BLaER1 (cell line): ENCODE data around the gene DYDC2.
"Not testable (repeated sequence)": the region's sequence is repeated elsewhere in the genome, so short reads cannot be mapped to it uniquely, and the experiment has no call there.

Experiments used
- H3K27ac ChIP-seq: shearing (Covaris generic); formaldehyde crosslinking; 2 replicates; pipeline ENCODE4 v1.8.1; 2022
- H3K27me3 ChIP-seq: shearing (Covaris generic); formaldehyde crosslinking; 2 replicates; pipeline ENCODE4 v1.8.1; 2022
- H3K36me3 ChIP-seq: shearing (Covaris generic); formaldehyde crosslinking; 2 replicates; pipeline ENCODE4 v1.8.1; 2022
- H3K4me1 ChIP-seq: shearing (Covaris generic); formaldehyde crosslinking; 2 replicates; pipeline ENCODE4 v1.8.1; 2022
- H3K4me2 ChIP-seq: shearing (Covaris generic); formaldehyde crosslinking; 2 replicates; pipeline ENCODE4 v1.8.1; 2022
- H3K4me3 ChIP-seq: shearing (Covaris generic); formaldehyde crosslinking; 2 replicates; pipeline ENCODE4 v1.8.1; 2022
- H3K9ac ChIP-seq: shearing (Covaris generic); formaldehyde crosslinking; 2 replicates; pipeline ENCODE4 v1.8.1; 2022
- H3K9me3 ChIP-seq: shearing (Covaris generic); formaldehyde crosslinking; 2 replicates; pipeline ENCODE4 v1.8.1; 2022
- H4K20me1 ChIP-seq: shearing (Covaris generic); formaldehyde crosslinking; 2 replicates; pipeline ENCODE4 v1.8.1; 2022
- Cebpa-rat ChIP-seq: shearing (Covaris generic); IDR thresholded peaks from 2 replicates; pipeline ENCODE4 v1.8.1; 2022

DYDC2 gene

DNA sequence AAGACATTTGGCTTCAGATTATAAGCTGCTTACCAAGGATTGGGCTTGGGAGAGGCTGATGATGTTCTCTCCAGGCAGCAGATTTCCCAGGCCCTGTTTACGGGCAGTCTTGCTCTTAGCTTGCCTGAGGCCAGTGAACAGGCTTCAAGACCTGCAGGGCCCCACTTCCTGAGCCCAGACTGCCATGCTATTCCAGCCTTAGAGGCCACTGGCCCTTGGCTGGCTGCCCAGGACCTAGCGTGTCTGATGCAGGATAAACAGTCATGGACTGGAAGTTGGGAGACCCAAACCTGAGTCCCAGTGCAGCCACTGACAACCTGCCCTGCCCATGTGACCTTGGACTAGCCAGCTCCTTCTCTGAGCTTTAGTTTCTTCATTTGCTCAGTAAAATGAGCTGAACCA, 54.7 kb downstream of the DYDC2 start:
- Histone ChIP-seq H3K27me3 (no peaks in the 10 kb centered on the region), H4K20me1 (peaks cover 60% of the 10 kb centered on the region), H3K9ac (no peak overlapping the region; the same call in 1 of the 2 replicates), H3K4me3 (no peak overlapping the region), H3K27ac (no peak overlapping the region), H3K4me1 (peaks cover 87% of the 10 kb centered on the region), H3K36me3 (peaks cover 47% of the 10 kb centered on the region), H3K9me3 (no peaks in the 10 kb centered on the region), H3K4me2 (peak overlapping the region; percentile 93)
- TF ChIP-seq Cebpa-rat: no peak

DNA sequence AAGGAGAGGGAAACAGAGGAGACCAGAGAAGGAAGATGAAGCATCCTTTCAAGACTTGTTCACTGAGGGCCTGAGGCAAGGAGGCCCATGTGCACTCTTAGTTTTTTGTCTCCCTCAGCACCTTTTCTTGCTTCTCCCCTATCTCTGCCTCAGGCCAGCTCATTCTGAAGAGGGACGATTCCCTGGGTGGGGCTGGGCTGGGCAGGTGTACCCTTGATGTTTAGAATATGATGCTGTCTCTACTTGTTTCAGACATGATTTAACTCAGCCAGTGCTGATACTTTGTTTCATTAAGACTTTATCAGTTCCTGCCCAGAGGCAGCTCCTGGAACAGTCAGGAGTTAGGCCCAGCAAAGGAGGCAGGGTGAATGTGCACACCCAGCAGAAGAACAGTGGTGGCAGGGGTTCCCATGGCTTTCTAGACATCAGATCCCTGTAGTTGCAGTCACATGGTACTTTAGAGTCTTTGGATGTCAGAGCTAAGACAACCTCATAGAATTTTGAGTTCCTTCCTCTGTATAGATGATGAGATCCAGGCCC, 55.2 kb downstream of the DYDC2 start:
- no peak for TF ChIP-seq Cebpa-rat
- H3K9me3 ChIP-seq: no peaks in the 10 kb centered on the region
- H3K4me3 ChIP-seq: no peak overlapping the region
- H3K27ac ChIP-seq: no peak overlapping the region
- H3K27me3 ChIP-seq: no peaks in the 10 kb centered on the region
- peaks cover 47% of the 10 kb centered on the region for H3K36me3 ChIP-seq
- H3K9ac ChIP-seq: no peak overlapping the region
- peaks cover 91% of the 10 kb centered on the region for H3K4me1 ChIP-seq
- peaks cover 65% of the 10 kb centered on the region for H4K20me1 ChIP-seq
- peak overlapping the region; percentile 93; the same call in 1 of the 2 replicates for H3K4me2 ChIP-seq

DNA sequence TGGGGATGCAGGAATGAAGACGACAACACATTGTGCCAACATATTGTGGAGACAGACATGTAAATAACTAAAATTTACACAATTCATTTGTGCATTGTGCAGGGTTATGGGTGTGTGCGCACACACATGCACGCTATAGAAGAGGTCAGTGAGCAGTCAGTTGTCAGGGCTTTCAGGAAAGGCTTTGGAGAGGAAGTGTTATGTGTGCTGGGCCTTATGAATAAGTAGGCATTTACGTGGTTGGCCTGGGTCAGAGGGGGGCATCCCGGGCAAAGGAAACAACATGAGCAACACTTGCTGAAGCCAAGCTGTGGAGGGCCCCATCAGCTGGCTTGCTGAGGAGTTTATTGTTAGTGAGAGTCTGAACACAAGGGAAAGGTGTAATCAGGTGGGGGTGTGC, 55.9 kb downstream of the DYDC2 start:
- peaks cover 83% of the 10 kb centered on the region for H3K4me1 ChIP-seq
- H4K20me1 ChIP-seq: peaks cover 69% of the 10 kb centered on the region
- no peaks in the 10 kb centered on the region for H3K9me3 ChIP-seq
- H3K4me2 ChIP-seq: peak overlapping the region; percentile 31
- H3K9ac ChIP-seq: no peak overlapping the region
- TF ChIP-seq Cebpa-rat: no peak
- no peak overlapping the region for H3K4me3 ChIP-seq
- H3K36me3 ChIP-seq: peaks cover 48% of the 10 kb centered on the region
- H3K27ac ChIP-seq: no peak overlapping the region
- H3K27me3 ChIP-seq: no peaks in the 10 kb centered on the region

DNA sequence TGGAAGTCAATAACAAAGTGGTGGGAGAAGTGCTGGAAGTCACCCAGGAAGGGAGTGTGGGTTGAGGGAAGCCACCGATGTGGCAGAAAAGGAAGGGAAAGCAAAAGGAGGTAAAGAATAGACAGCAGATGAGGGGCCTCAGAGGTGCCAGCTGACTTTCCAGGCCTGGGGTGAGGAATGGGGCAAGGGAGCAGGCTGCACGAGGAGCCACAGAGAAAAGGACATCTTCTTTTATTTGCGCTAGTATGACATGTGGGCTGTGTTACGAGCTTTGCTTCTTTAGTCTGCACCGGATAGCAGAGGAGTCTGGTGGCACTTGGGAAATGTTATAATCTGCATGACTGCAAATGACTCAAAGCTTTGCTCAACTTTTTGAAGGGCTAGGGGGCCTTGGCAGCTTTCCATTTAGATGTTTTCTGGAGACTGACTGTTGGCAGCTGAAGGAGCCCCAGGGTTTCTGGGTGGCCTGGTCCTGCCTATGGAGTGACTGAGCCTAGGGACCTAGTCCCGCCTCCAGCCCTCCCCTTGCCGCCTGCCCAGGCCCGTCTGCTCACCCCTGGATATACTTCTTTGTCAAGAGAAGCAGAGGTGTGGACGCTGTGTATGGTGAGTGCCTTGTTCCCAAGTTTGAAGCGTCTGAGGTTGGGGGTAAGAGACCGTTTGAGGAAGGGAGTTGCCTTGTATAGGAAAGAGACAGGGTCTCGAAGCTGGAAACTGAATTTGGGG, 56.9 kb downstream of the DYDC2 start:
- Histone ChIP-seq H3K27ac (peak overlapping the region; percentile 51; the same call in 1 of the 2 replicates), H3K4me2 (peak overlapping the region; percentile 51)

DNA sequence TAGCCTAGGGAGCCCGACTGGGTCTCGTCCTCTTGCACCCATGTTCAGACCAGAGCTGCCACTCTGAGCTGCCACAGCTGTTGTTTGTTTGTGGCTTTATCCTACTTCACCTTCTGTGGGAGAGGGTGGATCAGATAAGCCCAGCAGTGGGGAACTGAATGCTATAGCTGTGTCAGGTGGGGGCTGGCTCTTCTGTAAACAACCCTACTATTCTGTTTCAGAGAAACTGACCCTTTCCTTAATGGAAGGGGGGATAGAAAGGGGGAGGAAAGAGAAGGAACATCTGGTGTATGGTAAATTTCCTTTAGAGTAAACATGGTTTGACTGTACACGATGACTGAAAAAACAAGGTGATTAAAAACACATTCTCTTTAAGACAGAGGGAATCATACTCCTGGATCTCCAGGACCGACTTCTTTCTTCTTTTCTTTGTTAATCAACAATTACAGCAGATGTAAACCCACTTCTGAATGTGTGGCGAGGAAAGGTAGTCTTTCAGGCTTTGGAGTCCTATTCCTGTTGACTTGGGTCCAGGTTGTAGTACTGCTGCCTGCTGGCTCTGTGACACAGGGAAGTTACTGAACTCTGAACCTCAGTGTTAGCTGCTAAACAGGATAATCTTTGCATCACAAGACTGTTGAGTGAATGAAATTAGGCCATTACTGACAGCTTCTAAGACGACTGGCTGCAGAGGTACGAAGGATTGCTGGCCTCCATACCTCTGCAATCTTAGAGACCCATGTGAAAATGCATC, 57.7 kb downstream of the DYDC2 start:
- Histone ChIP-seq H3K27ac (no peak overlapping the region), H3K27me3 (no peaks in the 10 kb centered on the region), H3K9me3 (no peaks in the 10 kb centered on the region), H3K4me3 (no peak overlapping the region), H3K4me1 (peaks cover 73% of the 10 kb centered on the region), H4K20me1 (peaks cover 80% of the 10 kb centered on the region), H3K9ac (no peak overlapping the region; the same call in 1 of the 2 replicates), H3K36me3 (peaks cover 58% of the 10 kb centered on the region), H3K4me2 (peak overlapping the region; percentile 51)
- no peak for TF ChIP-seq Cebpa-rat

More for the DNA sequence above, 56.9 kb downstream of the DYDC2 start:
- peaks cover 53% of the 10 kb centered on the region for H3K36me3 ChIP-seq
- no peaks in the 10 kb centered on the region for H3K9me3 ChIP-seq
- H3K9ac ChIP-seq: no peak overlapping the region
- H3K4me3 ChIP-seq: no peak overlapping the region
- H3K27me3 ChIP-seq: no peaks in the 10 kb centered on the region
- TF ChIP-seq Cebpa-rat: no peak
- peaks cover 75% of the 10 kb centered on the region for H4K20me1 ChIP-seq
- peaks cover 79% of the 10 kb centered on the region for H3K4me1 ChIP-seq

DNA sequence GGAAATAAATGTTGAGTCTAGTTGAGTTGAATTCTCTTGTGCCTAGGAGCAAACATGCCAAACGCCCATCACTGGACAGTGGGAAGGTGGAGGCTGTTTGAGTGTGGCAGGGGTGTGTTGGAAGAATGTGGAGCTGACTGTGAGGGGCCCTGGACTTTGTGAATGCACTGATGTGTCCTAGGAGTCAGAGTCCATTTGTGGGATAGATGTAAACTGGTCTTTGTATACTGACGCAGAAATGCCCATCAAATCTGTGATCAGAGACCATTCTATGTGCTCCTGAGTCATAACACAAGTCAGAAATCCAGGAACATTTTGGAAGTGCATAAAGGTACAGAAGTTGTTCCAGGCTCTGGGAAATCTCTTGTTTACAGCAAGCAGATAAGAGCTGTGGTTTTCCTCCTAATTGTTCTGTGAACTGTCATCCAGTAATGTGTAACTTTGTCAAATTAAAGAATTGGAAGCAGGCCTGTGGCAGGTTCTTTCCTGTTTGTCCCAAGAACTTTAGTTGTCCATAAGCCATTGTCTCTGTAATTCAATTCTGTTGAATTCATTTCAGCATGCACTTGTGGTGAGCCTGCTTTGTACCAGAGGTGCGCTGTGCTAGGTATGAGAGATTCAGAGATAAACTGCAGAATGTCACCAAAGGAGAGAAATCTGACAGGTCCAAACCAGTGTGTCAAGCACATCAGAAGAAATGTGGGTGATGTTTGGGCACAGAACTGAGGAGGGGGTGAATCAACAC, 59.3 kb downstream of the DYDC2 start:
- TF ChIP-seq Cebpa-rat: no peak
- Histone ChIP-seq H3K4me3 (no peak overlapping the region), H3K36me3 (peaks cover 65% of the 10 kb centered on the region), H4K20me1 (peaks cover 76% of the 10 kb centered on the region), H3K4me1 (peaks cover 59% of the 10 kb centered on the region), H3K27ac (no peak overlapping the region), H3K9me3 (no peaks in the 10 kb centered on the region), H3K4me2 (no peak overlapping the region), H3K27me3 (no peaks in the 10 kb centered on the region), H3K9ac (no peak overlapping the region)

DNA sequence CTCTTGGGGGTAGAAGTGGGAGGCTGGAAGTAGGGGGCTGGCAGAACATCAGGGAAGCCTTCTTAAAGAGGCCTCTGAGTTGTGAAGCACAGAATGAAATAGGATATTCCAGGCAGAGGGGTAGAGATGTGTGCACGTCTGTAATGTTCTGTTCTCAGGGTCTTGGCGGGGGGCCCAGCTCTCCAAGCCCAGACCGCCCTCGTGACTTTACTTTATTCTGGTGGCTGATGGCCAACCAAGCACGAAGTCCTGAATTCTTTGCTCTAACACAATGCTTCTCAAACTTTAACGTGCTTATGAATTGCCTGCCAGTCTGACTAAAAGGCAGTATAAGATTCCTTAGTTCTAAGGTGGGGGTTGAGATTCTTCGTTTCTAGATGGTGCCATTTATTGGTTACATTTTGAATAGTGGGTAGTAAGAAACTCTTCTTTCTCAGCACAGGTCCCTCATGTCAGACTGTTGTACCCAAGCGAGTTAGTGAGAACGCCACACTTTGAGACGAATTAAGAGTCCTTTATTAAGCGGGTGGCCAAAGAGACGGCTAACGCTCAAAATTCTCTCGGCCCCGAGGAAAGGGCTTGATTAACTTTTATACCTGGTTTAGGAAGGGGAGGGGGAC, 60.0 kb downstream of the DYDC2 start:
- Histone ChIP-seq H3K4me2 (no peak overlapping the region), H3K4me3 (no peak overlapping the region), H3K27me3 (no peaks in the 10 kb centered on the region), H3K9ac (no peak overlapping the region), H4K20me1 (peaks cover 69% of the 10 kb centered on the region), H3K9me3 (no peaks in the 10 kb centered on the region), H3K4me1 (peaks cover 59% of the 10 kb centered on the region), H3K27ac (no peak overlapping the region), H3K36me3 (peaks cover 66% of the 10 kb centered on the region)
- no peak for TF ChIP-seq Cebpa-rat

DNA sequence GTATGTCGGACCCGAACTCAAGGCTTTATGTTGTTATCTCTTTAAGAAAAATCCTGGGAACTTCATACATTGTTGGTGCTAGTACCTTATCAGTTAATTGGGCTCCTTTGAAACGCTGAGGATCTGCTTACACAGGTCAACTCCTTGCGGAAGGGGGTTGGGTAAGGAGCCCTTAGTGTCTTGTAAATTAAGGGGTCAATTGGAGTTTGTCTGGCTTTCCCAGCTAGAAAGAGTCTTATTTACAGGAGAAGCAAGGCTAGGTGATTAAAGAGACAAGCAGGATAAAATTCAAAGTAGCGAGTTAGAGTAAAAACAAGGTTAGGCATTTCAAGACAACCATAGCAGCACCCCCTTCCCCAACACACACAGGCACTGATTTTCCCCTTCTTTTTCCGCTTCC, 60.7 kb downstream of the DYDC2 start:
- Histone ChIP-seq H4K20me1 (peaks cover 68% of the 10 kb centered on the region), H3K36me3 (peaks cover 73% of the 10 kb centered on the region), H3K4me1 (peaks cover 59% of the 10 kb centered on the region)
- H3K9ac ChIP-seq, H3K4me3 ChIP-seq, H3K27me3 ChIP-seq, H3K9me3 ChIP-seq, H3K4me2 ChIP-seq, H3K27ac ChIP-seq: not testable (repeated sequence)
